WERI-Rb-1 (cell line): Measurements from ENCODE around the gene ADGRV1.
"Not testable (repeated sequence)": the region's sequence is repeated elsewhere in the genome, so short reads cannot be mapped to it uniquely, and the experiment has no call there.

Experiments used
- DNase-seq: peaks from one replicate; pipeline ENCODE4 v3.0.0-alpha.2; 2020
- H3K27ac ChIP-seq: fragments of 250-450 bp; sonication (Bioruptor Pico); 2 replicates; pipeline ENCODE4 v1.5.1; 2020; ENCODE audit warnings: mild to moderate bottlenecking, moderate library complexity
- H3K27me3 ChIP-seq: fragments of 250-450 bp; sonication (Bioruptor Pico); 2 replicates; pipeline ENCODE4 v1.5.1; 2021; ENCODE audit warnings: mild to moderate bottlenecking, low read depth, moderate library complexity; ENCODE audit not compliant: insufficient read depth, severe bottlenecking
- H3K36me3 ChIP-seq: fragments of 250-450 bp; sonication (Bioruptor Pico); 2 replicates; pipeline ENCODE4 v1.5.1; 2020; ENCODE audit warnings: mild to moderate bottlenecking, moderate library complexity
- H3K4me3 ChIP-seq: 2 replicates; pipeline ENCODE4 v1.5.1; 2011; ENCODE audit warnings: low read depth, mild to moderate bottlenecking, control low read depth, low read length
- H3K9me3 ChIP-seq: fragments of 250-450 bp; sonication (Bioruptor Pico); 2 replicates; pipeline ENCODE4 v1.5.1; 2021; ENCODE audit warnings: mild to moderate bottlenecking, moderate library complexity; ENCODE audit not compliant: severe bottlenecking
- CTCF ChIP-seq: IDR thresholded peaks from 2 replicates; pipeline ENCODE4 v1.5.1; 2011; ENCODE audit warnings: low read depth, mild to moderate bottlenecking, control low read depth, inconsistent platforms, low read length

ADGRV1 gene

GRCh38 chr5:91061946-91062562 lies 503.5 kb downstream of the ADGRV1 start:
- H3K4me3 ChIP-seq: no peak overlapping the region
- no peaks in the 10 kb centered on the region for H3K36me3 ChIP-seq
- no peaks in the 10 kb centered on the region for H3K9me3 ChIP-seq
- no peaks in the 10 kb centered on the region for H3K27me3 ChIP-seq
- no peak for TF ChIP-seq CTCF
- no peak overlapping the region for H3K27ac ChIP-seq
- DNase-seq: no peak

- DNase-seq, H3K9me3 ChIP-seq, H3K36me3 ChIP-seq, H3K27me3 ChIP-seq, H3K27ac ChIP-seq, H3K4me3 ChIP-seq: not testable (repeated sequence)
Observed at GRCh38 chr5:91063098-91063690, 504.6 kb downstream of the ADGRV1 start.

DNA sequence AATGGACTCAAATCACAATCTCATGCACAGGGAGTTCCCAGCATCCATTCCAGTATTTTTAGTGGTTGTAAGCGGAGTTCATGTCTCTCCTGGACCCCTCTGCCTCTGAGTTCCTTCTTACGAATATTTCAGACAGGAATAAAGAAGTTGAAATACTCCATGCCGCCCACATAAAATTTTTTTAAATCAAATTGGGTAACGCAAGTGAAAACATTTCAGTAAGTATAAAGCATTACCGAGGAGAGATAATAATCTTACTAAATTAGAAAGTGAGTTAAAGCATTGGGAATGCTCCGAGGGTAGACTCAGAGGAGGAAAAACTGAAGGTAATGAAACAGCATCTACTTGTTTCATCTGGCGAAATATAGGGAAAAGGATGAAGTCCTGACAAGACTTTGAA lies 506.9 kb downstream of the ADGRV1 start:
- H3K36me3 ChIP-seq: no peaks in the 10 kb centered on the region
- H3K27me3 ChIP-seq: no peaks in the 10 kb centered on the region
- no peak overlapping the region for H3K4me3 ChIP-seq
- no peak for TF ChIP-seq CTCF
- no peak for DNase-seq
- no peaks in the 10 kb centered on the region for H3K9me3 ChIP-seq
- no peak overlapping the region for H3K27ac ChIP-seq

- no peak overlapping the region for H3K27ac ChIP-seq
- DNase-seq: no peak
- H3K9me3 ChIP-seq: no peaks in the 10 kb centered on the region
- peaks cover 13% of the 10 kb centered on the region for H3K36me3 ChIP-seq
- H3K4me3 ChIP-seq: no peak overlapping the region
- TF ChIP-seq CTCF: no peak
- H3K27me3 ChIP-seq: no peaks in the 10 kb centered on the region
Observed at GRCh38 chr5:91069364-91069763, 510.8 kb downstream of the ADGRV1 start.

DNA sequence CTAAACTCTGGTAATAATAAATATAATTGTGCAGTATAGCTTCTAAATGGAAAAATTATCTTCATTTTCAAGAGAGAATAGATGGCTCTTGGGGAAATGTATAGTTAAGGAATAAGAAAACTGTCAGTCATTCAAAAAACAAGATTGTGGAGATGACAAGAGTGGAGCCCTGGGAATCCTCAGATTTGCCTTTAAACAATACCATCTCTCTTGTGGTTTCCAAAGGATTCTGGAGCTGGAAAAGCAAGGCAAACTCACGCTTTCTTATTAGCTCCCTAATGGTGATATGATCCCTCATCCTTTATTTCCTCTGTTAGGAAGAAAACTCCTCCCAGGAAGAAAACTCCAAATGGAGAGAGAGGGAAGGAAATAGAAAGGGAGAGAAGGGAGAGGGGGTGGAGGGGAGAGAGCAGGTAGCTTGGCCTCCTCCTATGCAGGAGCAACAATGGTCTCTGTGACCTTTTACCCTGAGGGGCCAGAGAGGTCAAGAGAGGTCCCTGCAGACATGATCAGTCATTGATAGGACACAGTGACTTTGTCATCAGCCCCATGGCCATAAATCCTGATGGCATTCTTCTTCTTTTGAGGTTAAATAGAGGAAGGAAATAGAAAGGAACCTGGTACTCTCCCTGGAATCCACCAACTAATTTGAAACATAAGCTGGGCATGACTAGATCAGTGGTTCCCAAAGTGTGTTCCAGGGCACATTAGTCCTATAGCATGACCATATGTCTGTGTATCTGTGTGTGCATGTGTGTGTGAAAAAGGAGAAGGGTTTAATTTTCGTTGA lies 512.4 kb downstream of the ADGRV1 start:
- no peak overlapping the region for H3K27ac ChIP-seq
- H3K4me3 ChIP-seq: no peak overlapping the region
- H3K27me3 ChIP-seq: no peaks in the 10 kb centered on the region
- DNase-seq: no peak
- peaks cover 14% of the 10 kb centered on the region for H3K36me3 ChIP-seq
- TF ChIP-seq CTCF: no peak
- H3K9me3 ChIP-seq: no peaks in the 10 kb centered on the region

DNA sequence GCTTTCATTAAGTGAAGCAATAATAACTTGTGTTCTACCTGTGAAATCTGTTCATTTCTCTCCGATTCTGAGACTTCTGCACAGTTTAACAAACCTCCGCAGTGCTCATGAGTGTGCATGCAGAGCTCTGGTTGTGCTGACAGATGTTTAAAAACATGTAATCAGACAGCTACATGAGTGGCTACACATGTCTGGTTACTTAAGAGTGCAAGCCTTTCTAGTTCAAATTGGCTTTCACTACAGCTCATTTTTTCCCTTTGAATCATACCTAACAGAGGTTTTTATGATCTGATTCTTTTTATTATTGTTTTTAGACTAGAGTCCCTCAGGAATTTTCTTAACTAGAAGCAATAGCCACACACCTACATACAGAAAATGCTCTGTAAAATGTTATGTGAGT lies 514.3 kb downstream of the ADGRV1 start:
- no peak for DNase-seq
- Histone ChIP-seq H3K9me3 (no peaks in the 10 kb centered on the region), H3K27me3 (no peaks in the 10 kb centered on the region), H3K36me3 (peaks cover 18% of the 10 kb centered on the region), H3K4me3 (no peak overlapping the region), H3K27ac (no peak overlapping the region)
- no peak for TF ChIP-seq CTCF
